Activated CD8-positive, alpha-beta memory T cell treated with anti-CD3 and anti-CD28 coated beads for 1 hour (primary cell): ENCODE measurements around the gene PPP1R7.

Experiments used
- DNase-seq, 2 donors: peaks; one replicate each; pipeline ENCODE4 v3.0.0-alpha.2; 2020; ENCODE audit warnings: low read depth in 1 of 2; ENCODE audit errors: extremely low read depth in 1 of 2

PPP1R7 gene

GRCh38 chr2:241226723-241227572 lies 76.7 kb downstream of the PPP1R7 start:
- DNase-seq: no peak

GRCh38 chr2:241227594-241227993 lies 77.3 kb downstream of the PPP1R7 start:
- no peak for DNase-seq

DNA sequence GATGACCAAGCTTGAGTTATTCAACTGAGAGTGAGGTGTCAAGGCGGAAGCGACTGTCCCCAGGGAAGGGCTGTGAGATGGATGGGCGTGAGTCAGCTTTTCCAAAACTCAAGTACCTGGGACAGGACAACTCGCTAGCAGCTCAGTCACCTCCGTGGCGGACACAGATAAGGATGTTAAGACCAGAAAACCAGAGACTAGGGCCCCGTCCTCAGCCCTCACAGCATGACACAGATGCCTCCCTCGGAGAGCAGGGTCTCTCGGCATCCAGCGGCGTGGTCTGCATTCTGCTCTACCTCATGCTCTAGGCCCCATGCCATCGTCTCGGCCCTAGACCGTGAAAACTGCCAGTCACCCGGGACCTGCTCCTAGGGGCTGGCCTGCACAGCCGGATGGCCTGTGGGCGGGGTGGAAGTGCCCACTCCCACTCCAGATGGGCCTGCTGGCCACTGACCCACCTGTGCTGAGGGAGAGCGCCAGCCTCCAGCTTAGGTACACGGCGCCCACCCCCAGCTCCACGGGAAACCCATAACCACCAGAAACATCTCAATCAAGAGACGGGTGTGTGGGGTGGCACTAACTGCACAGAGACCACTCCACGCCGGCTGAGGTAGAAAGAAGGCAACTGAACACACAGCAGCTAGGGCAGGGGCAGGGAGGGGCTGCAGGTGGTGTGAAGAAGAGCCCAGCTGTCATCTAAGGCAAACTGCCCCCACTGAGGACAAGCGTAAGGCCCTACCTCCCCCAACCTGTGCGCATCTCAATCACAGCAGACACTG lies 78.0 kb downstream of the PPP1R7 start:
- DNase-seq: no peak

DNA sequence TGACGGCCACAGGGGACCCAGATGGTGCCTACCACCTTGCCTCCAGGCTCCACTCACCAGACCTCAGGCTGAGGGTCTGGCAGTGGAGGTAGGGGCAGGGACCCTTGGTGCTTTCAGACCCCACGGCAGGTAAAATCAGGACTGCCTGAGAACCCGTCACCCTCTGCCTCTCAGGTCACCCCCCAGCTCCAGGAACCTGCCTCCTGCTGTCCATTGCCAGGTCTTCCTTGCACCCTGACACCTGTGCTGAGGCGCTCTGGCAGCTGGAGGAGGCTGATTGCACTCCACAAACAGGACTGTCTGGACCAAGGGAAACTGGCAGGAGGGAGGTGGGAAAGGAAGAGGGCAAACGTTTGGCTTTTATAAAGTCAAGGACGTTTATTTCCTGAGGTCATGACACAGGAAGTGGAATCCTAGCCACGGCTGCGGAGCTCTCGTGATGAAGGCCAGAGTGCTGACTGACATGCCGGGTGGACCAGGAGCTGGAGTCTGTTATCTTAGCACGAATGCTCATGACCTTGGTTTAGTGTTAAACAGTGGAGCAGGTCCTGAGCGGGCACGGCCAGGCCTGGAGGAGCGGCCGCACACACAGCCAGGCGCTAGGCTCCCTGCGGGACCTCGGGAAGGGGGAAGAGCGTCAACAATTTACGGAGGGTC lies 78.7 kb downstream of the PPP1R7 start:
- no peak for DNase-seq

DNA sequence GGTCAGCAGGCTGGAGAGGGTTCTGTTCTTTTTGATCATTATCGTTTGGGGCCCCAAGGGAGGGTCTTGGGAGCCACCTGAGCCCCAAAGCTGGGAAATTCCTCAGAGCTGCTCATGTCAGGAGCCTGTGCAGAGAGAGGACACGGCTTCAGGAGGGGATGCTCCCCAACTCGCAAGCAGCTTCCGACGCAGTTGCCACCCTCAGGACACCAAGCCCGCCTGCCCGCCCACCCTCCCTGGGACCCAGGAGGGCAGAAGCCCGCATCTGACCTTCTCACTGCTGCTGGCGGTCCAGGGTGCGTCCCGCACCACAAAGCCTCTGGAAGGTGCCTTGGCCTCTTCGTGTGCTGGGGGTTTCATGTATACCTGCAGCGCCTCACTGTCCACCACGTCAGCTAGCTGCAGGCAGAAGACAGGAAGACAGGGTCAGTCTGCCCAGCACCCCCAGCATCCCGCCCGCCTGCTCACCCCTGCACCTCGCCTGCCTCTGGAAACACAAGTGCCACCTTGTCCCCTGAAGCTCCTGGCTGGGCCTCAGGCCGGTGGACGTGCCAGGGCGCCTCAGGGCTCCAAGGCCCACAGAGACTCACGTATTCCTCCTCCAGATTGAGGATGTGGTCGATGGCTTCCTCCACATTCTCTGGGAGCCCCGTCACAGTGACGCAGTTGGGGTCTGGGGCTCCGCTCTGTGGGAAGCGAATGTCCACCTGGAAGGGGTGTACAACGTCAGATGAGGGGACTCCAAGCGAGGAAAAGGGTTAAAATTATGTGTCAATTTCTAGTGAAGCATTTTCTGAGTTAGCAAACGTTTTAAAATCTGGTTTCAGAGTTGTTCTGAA lies 79.5 kb downstream of the PPP1R7 start:
- DNase-seq: no peak

GRCh38 chr2:241230435-241230834 lies 80.2 kb downstream of the PPP1R7 start:
- DNase-seq: no peak

- DNase-seq: no peak
Observed at GRCh38 chr2:241232736-241233575, 82.7 kb downstream of the PPP1R7 start.
